Cardiac ventricle fibroblast (primary cell): ENCODE measurements around the gene GAS7. TPM values are rescaled to one million over a fixed set of nuclear protein-coding genes. Genes with fewer than 3 reads are reported as not detected.

Source experiments
- total RNA-seq: library from RNA; depleted of rRNA; stranded (reverse); fragments of >200 nt; gene quantifications from 2 replicates; pipeline ENCODE4 v1.2.3, GENCODE V29; 2015

GAS7 gene
- total RNA-seq, result 25.6 and 29.0 TPM in 2 replicates

GRCh38 chr17:10198509-10199249 lies at the start of gene GAS7:
GAS7 (minus strand) TSS chr17:10198606.

DNA sequence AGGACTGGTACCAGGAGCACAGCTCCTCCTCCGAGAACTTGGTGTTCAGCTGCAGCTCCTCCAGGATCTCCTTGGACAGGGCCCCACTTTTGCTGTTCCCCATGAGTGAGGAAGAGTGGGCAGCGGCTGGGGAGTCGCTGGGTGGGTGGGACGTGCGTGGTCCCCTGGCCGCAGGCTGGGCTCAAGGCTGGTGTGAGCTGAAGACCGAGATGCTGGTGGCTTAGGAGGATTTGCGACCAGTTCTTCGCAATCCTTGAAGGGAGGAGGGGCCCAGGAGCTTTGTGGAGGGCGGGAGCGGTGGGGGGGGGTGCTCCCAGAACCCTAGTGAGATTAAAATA lies 293.4 kb downstream of the GAS7 start, which contains the start of gene RCVRN:
TSS of gene RCVRN (minus strand) at position 194 of the 338 bp plus-strand sequence. CDS start at position 103, 91 bp downstream.

Other genes starting within 250 kb of the GAS7 start
- not detected in 2 replicates for gene MYH13, start 174.4 kb upstream of the GAS7 start, total RNA-seq
- not detected in 2 replicates for gene MYH8, start 223.3 kb upstream of the GAS7 start, total RNA-seq